Measurements from ENCODE around the gene EHD4.

The EHD4 gene

GRCh38 chr15:41915255-41915994 lies 56.9 kb downstream of the EHD4 start:
- no peak for DNase-seq

DNA sequence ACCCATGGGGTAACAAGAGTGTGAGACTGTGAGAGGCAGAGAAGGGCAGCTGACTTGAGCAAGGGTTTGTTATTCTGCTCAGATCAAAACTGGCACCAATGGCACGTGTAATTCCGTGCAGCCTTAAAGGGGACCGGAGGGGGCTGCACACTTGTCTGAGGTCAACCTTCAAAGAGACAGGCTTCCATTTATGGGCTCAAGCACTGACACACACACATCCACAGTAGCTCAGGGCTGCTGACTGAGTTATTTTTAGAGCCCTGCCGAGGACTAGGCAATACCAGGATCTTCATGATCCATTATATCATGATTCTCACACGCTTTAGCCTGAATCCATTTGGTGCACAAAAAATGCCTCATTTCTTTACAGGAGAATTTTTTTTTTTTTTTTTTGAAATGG lies 57.9 kb downstream of the EHD4 start:
- no peak for DNase-seq

- no peak for DNase-seq
Observed at GRCh38 chr15:41913256-41913655, 59.1 kb downstream of the EHD4 start.

DNA sequence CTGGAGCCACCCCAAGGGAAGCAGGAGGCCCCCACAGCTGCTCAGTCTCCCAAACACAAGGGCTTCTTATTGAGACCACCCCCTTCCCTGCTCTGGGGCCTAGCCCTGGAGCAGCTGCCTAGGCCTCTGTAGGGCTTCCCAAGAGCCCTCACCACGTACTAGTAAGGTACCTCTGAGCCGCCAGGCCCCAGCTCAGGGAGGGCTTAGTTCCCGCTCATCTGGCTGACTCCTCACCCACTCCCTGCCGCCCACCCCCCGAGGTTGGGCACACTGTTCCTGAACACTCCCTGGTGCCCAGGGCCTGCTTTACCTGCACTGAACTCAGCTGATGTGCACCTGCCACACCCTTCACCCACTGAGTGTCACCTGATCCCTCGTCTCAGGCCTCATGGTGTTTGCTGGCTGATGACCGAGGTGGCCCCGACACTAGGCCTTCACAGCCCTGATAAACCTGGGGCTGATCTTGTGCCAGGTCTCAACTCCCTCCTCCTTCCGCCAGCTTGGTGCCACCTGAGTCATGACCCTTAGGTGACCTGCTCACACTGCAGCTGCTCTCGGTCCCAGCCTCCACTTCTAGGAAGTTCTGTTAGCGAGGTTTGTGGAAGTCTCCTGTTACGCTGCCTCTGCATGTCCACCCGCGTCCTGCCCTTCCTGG lies 60.5 kb downstream of the EHD4 start:
- no peak for DNase-seq

GRCh38 chr15:41908736-41909461 lies 63.5 kb downstream of the EHD4 start:
- DNase-seq: no peak

- DNase-seq: no peak
Observed at GRCh38 chr15:41907141-41907540, 65.2 kb downstream of the EHD4 start.

- DNase-seq: no peak
Observed at GRCh38 chr15:41906608-41907007, 65.7 kb downstream of the EHD4 start.

GRCh38 chr15:41905036-41905793 lies 67.1 kb downstream of the EHD4 start:
- no peak for DNase-seq

- peak; percentile 45 for DNase-seq
Observed at GRCh38 chr15:41904541-41905005, 67.8 kb downstream of the EHD4 start.

GRCh38 chr15:41903782-41904181 lies 68.6 kb downstream of the EHD4 start:
- no peak for DNase-seq

- DNase-seq: no peak
Observed at GRCh38 chr15:41901431-41901830, 70.9 kb downstream of the EHD4 start.

GRCh38 chr15:41900526-41901380 lies 71.6 kb downstream of the EHD4 start:
- no peak for DNase-seq

GRCh38 chr15:41899854-41900442 lies 72.4 kb downstream of the EHD4 start:
- DNase-seq: no peak

- no peak for DNase-seq
Observed at GRCh38 chr15:41897363-41897799, 75.0 kb downstream of the EHD4 start.

GRCh38 chr15:41896566-41896965 lies 75.8 kb downstream of the EHD4 start:
- DNase-seq: no peak

- DNase-seq: no peak
Observed at GRCh38 chr15:41895957-41896356, 76.4 kb downstream of the EHD4 start.

- DNase-seq: no peak
Observed at GRCh38 chr15:41895491-41895890, 76.9 kb downstream of the EHD4 start.

- DNase-seq: peak; percentile 9
Observed at GRCh38 chr15:41894791-41895463, 77.4 kb downstream of the EHD4 start.

DNA sequence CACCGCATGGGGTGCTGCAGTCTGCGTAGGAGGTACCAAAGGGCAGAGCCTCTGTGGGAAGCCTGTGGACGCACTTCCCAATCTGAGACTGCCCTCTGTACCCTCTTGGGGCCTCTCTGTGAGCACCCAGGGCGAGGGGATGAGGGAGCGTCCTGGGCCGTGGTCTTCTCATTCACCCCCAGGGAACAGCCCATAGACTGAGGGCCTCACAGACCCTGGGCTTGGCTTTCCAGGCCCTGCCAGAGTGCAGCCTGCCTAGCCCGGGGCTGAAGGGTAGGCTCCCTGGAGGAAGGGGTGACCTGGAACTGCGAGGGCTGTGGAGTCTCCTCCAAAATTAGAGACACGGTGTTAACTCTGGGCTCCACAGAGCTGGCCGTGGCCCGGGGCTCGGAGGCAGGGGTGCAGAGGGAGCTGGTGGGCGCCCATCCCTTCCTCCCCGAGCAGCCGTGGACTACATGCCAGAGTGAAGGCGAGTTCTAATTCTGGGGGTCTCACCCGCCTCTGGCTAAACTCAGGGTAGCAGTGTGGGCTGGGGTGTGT lies 78.0 kb downstream of the EHD4 start:
- DNase-seq: no peak

DNA sequence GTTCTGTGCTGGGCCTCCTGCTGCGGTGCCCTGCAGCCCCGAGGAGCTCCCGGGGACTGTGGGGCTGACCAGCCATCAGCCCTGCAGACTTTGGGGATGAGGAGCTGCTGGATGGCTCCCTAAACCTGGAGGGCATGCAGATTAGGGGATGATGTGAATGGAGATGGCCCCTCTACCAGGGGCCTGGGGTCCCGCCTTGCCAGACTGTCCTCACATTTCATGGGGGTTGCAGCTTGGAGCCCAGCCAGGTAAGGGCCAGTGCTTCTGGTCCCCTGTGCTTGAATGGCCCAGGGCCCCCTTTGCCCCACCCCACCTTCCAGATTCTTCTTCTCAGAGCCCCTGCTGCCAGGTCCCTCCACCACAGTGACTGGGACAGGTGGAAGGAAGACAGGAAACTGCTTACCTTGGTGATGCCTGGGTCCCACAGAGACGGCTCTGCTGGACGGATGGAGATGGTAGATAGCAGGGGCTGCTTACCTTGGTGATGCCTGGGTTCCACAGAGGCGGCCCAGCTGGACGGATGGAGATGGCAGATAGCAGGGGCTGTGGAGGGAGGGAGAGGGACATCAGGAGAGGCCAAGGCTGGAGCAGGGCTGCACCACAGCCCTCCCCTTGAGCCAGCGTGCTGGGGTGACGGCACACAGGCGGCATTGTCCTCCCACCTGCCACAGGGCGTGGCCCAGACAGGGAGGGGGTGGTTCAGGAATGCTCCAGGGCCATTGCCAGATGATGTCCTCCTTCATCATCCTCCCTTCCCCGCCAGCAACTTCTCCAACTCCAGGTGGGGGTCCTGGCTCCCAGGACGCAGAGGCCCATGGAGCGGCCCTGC lies 78.7 kb downstream of the EHD4 start, which contains the start of gene SPTBN5:
Gene SPTBN5 (minus strand): TSS at position 632 of the 829 bp plus-strand sequence. CDS start 556 bp downstream, at position 76.
- no peak for DNase-seq

Measured in NCI-H1436 (cell line).